GM19023 (cell line): ENCODE measurements around the gene KRT75.

Experiments used
- ATAC-seq: cut with Tn5 transposase; IDR thresholded peaks from one replicate; pipeline ENCODE4 v1.9.1; 2021; ENCODE audit warnings: mild to moderate bottlenecking, moderate library complexity; ENCODE audit not compliant: unreplicated experiment

Gene KRT75

GRCh38 chr12:52394836-52395405 is 39.2 kb downstream of the KRT75 start:
- ATAC-seq = no peak

- ATAC-seq = no peak
Observed at GRCh38 chr12:52392465-52393007, 41.6 kb downstream of the KRT75 start.

- no peak for ATAC-seq
Observed at GRCh38 chr12:52391618-52392002, 42.6 kb downstream of the KRT75 start.

- ATAC-seq = no peak
Observed at GRCh38 chr12:52390739-52391617, 43.2 kb downstream of the KRT75 start.

GRCh38 chr12:52389313-52390207 is 44.6 kb downstream of the KRT75 start:
- no peak for ATAC-seq

- ATAC-seq = no peak
Observed at GRCh38 chr12:52387859-52388258, 46.3 kb downstream of the KRT75 start.

- no peak for ATAC-seq
Observed at GRCh38 chr12:52385226-52385702, 48.9 kb downstream of the KRT75 start, which contains the start of gene KRT84. Gene KRT84, minus strand, starts transcription at chr12:52385652. Its CDS starts 67 bp downstream, at chr12:52385585.

- ATAC-seq = no peak
Observed at GRCh38 chr12:52383331-52383730, 50.8 kb downstream of the KRT75 start.

- ATAC-seq = no peak
Observed at GRCh38 chr12:52382854-52383253, 51.3 kb downstream of the KRT75 start.

GRCh38 chr12:52381206-52381605 is 53.0 kb downstream of the KRT75 start:
- no peak for ATAC-seq

GRCh38 chr12:52380271-52380694 is 53.9 kb downstream of the KRT75 start:
- no peak for ATAC-seq

GRCh38 chr12:52379536-52379935 is 54.6 kb downstream of the KRT75 start:
- ATAC-seq = no peak

GRCh38 chr12:52378091-52378490 is 56.1 kb downstream of the KRT75 start:
- ATAC-seq = no peak

- no peak for ATAC-seq
Observed at GRCh38 chr12:52377266-52377665, 56.9 kb downstream of the KRT75 start.
